BJ (cell line): Measurements from ENCODE around the gene USP43. TPM values are rescaled to one million over a fixed set of nuclear protein-coding genes. Genes with fewer than 3 reads are reported as not detected.

Source experiments
- CTCF ChIA-PET: fragments of 350-600 bp; formaldehyde crosslinking; extraction: SDS; loops from one replicate; lab custom pipeline; 2021; ENCODE audit warnings: antibody characterized with exemption, inconsistent platforms; lab: Yijun Ruan, JAX
- POLR2A ChIA-PET: fragments of 300-600 bp; sonication (Branson Sonifier 250); formaldehyde crosslinking; extraction: SDS; loops from one replicate; lab custom pipeline; 2021; ENCODE audit warnings: antibody characterized with exemption; lab: Charles Lee
- DNase-seq: peaks from one replicate; pipeline ENCODE4 v3.0.0-alpha.2; 2011; ENCODE audit warnings: low read depth
- H3K27me3 ChIP-seq: 2 replicates; pipeline ENCODE4 v1.6.0; 2011; ENCODE audit warnings: low read length; ENCODE audit not compliant: control insufficient read depth, insufficient read depth
- H3K36me3 ChIP-seq: 2 replicates; pipeline ENCODE4 v1.5.1; 2011; ENCODE audit warnings: low read length; ENCODE audit not compliant: control insufficient read depth, insufficient read depth
- H3K4me3 ChIP-seq: 2 replicates; pipeline ENCODE4 v1.5.1; 2011; ENCODE audit warnings: low read depth, mild to moderate bottlenecking, control low read depth, low read length
- polyA plus RNA-seq: library from polyadenylated mRNA; depleted of rRNA; stranded (reverse); fragments of >200 nt; gene quantifications from 2 replicates; pipeline ENCODE4 v1.2.3, GENCODE V29; 2011
- TF ChIP-seq, protein P1 (sequence below): IDR thresholded peaks from 2 replicates; pipeline ENCODE4 v1.5.1; 2011; ENCODE audit warnings: low read depth, mild to moderate bottlenecking, control low read depth, inconsistent platforms, low read length, moderate library complexity; ENCODE audit not compliant: insufficient read depth

USP43 gene
- polyA plus RNA-seq, 1 experiment: 0.23 TPM

- peak overlapping the region; percentile 48 for H3K4me3 ChIP-seq
- H3K36me3 ChIP-seq: no peaks in the 10 kb centered on the region
- H3K27me3 ChIP-seq: no peaks in the 10 kb centered on the region; the same call in 1 of the 2 replicates
- TF ChIP-seq, protein P1, sequence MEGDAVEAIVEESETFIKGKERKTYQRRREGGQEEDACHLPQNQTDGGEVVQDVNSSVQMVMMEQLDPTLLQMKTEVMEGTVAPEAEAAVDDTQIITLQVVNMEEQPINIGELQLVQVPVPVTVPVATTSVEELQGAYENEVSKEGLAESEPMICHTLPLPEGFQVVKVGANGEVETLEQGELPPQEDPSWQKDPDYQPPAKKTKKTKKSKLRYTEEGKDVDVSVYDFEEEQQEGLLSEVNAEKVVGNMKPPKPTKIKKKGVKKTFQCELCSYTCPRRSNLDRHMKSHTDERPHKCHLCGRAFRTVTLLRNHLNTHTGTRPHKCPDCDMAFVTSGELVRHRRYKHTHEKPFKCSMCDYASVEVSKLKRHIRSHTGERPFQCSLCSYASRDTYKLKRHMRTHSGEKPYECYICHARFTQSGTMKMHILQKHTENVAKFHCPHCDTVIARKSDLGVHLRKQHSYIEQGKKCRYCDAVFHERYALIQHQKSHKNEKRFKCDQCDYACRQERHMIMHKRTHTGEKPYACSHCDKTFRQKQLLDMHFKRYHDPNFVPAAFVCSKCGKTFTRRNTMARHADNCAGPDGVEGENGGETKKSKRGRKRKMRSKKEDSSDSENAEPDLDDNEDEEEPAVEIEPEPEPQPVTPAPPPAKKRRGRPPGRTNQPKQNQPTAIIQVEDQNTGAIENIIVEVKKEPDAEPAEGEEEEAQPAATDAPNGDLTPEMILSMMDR: no peak
- ChIA-PET CTCF (no interaction called here), POLR2A (no interaction called here)
- no peak for DNase-seq
Measured at GRCh38 chr17:9645851-9646545, 681 bp downstream of the USP43 start.

DNA sequence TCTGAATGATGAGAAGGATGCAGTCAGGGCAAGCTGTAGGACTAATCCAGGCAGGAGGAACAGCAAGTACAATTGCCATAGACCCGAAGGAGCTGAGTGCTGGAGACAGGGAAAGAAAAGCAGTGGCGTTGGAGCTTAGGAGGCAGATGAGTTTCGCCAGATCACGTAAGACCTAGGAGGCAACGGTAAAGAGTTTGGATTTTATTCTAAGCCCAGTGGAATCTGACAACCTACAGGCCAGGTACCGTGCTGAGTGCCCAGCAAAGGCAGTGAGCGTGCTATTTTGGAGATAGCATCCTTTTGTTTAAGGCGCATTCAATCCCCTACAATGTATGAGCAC lies 1.2 kb downstream of the USP43 start:
- H3K4me3 ChIP-seq: no peak overlapping the region; the same call in 1 of the 2 replicates
- no peaks in the 10 kb centered on the region; the same call in 1 of the 2 replicates for H3K27me3 ChIP-seq
- no peak for DNase-seq
- H3K36me3 ChIP-seq: no peaks in the 10 kb centered on the region
- POLR2A ChIA-PET: no interaction called here
- TF ChIP-seq, protein P1: no peak
- CTCF ChIA-PET: no interaction called here

DNA sequence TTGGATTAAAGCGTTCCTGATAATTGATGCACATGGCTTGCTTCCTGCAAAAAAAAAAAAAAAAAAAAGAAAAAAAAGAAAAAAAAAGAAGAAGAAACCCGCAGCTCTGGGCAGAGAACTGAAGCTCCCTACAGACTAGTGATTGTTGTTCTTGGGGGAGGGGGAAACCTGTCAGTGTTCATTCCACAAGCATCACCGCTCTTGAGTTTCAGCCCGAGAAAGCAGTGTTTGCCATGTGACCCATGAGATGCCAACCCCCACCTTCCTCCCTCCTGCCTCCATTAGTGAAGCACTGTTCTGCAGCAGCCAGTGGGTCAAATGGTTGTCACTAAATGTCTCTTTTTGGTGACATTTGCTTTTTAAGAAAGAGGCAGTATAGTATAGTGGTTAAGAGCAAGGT lies 1.7 kb downstream of the USP43 start:
- POLR2A ChIA-PET: no interaction called here
- CTCF ChIA-PET: no interaction called here
- TF ChIP-seq, protein P1: no peak
- Histone ChIP-seq H3K36me3 (no peaks in the 10 kb centered on the region), H3K27me3 (no peaks in the 10 kb centered on the region; the same call in 1 of the 2 replicates), H3K4me3 (no peak overlapping the region)
- no peak for DNase-seq

DNA sequence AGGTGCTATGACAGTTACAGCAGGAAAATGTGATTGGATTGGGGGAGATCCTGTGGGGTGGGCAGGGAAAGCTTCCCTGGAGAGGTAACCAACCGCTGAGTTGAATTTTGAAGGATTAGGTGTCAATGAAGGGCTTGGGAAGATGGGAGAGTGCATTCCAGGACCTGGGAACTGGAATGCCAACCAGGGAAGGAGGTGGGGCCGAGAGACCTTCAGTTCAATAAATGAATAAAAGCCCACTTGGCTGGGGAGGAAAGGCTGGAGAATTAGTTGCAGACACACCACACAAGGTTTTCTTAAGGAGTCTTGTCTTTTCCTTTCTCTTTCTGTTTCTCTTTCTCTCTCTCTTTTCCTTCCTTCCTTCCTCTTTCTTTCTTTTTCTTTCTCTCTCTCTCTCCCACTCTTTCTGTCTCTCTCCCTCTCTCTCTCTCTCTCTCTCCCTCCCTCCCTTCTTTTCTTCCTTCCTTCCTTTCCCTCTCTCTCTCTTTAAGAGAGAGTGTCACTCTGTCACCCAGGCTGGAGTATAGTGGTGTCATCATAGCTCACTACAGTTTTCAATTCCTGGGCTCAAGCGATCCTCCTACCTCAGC lies 3.3 kb downstream of the USP43 start:
- ChIA-PET CTCF (no interaction called here), POLR2A (no interaction called here)
- Histone ChIP-seq H3K4me3 (no peak overlapping the region), H3K27me3 (no peaks in the 10 kb centered on the region; the same call in 1 of the 2 replicates), H3K36me3 (no peaks in the 10 kb centered on the region)
- TF ChIP-seq, protein P1: no peak
- no peak for DNase-seq

DNA sequence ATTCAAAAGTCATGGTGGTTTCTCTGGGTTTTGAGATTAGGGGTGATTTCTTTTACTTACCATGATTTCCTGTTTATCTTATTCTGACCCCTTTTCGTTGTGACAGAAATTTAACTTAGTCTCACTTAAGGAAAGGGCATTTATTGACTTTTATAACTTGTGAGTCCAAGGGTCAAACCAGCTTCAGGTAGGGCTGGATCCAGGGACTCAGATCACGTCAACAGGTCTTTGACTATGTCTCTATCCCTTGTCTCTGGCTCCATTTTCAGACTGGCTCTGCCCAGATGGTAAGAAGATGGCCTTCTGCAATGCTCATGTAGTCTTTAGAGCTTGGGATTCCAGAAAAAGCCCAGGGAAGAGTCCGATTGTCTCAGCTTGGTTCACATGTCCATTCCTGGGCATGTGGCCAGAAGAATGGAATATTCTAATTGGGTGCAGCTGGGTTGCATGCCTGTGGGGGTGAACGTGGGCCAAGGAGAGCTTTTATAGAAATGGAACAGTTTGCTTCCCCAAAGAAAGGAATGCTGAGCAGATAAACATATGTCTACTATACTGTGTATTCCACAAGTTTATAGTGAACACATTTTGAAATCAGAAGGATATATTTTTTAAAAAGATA lies 13.4 kb downstream of the USP43 start:
- H3K4me3 ChIP-seq: no peak overlapping the region
- no peaks in the 10 kb centered on the region for H3K27me3 ChIP-seq
- DNase-seq: peak; percentile 70
- TF ChIP-seq, protein P1: no peak
- POLR2A ChIA-PET: no interaction called here
- CTCF ChIA-PET: interaction anchor here (1.8 kb wide), 1 partner anchor 18 kb away, joined by 4 read pairs; no protein-coding TSS in a partner anchor
- no peaks in the 10 kb centered on the region for H3K36me3 ChIP-seq
